GM06990 (cell line): ENCODE results near the gene EIF5A.

Experiments used
- DNase-seq: peaks from one replicate; pipeline ENCODE4 v3.0.0-alpha.2; 2011; ENCODE audit not compliant: insufficient read length; ENCODE audit errors: extremely low read depth
- H3K27me3 ChIP-seq: replicated peaks from 2 replicates; pipeline ENCODE4 v1.6.0; 2011; ENCODE audit warnings: low read length; ENCODE audit not compliant: control insufficient read depth, insufficient read depth
- H3K36me3 ChIP-seq: 2 replicates; pipeline ENCODE4 v1.5.1; 2011; ENCODE audit warnings: low read length; ENCODE audit not compliant: control insufficient read depth, insufficient read depth
- H3K4me3 ChIP-seq: replicated peaks from 2 replicates; pipeline ENCODE4 v1.5.1; 2011; ENCODE audit warnings: low read depth, mild to moderate bottlenecking, control low read depth, low read length
- CTCF ChIP-seq: IDR thresholded peaks from 2 replicates; pipeline ENCODE4 v1.5.1; 2011; ENCODE audit warnings: low read length, control low read depth, mild to moderate bottlenecking, inconsistent platforms; ENCODE audit not compliant: insufficient read depth, poor library complexity, severe bottlenecking

The EIF5A gene

DNA sequence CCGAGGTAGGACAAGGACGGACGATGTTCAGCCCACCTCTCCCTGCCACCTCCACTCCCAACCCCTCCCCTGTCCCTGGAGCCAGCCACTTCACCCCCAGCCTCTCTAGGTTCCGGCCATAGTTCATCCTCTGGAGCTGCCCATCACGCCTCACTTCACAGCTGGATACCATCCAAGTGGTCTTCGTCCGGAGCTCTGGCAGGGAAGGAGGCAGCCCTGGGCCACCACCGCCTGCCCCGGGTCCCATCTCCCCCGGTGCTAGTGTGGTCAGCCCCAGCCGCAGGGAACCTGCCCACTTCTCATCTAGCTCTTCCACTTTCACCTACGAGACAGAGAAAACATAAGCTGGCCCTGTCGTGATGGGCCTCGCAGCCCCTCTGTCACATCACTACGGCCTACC is 14.0 kb downstream of the EIF5A start:
- no peak for TF ChIP-seq CTCF
- no peaks in the 10 kb centered on the region for H3K27me3 ChIP-seq
- peaks cover 57% of the 10 kb centered on the region for H3K36me3 ChIP-seq
- no peak overlapping the region for H3K4me3 ChIP-seq
- DNase-seq = no peak

DNA sequence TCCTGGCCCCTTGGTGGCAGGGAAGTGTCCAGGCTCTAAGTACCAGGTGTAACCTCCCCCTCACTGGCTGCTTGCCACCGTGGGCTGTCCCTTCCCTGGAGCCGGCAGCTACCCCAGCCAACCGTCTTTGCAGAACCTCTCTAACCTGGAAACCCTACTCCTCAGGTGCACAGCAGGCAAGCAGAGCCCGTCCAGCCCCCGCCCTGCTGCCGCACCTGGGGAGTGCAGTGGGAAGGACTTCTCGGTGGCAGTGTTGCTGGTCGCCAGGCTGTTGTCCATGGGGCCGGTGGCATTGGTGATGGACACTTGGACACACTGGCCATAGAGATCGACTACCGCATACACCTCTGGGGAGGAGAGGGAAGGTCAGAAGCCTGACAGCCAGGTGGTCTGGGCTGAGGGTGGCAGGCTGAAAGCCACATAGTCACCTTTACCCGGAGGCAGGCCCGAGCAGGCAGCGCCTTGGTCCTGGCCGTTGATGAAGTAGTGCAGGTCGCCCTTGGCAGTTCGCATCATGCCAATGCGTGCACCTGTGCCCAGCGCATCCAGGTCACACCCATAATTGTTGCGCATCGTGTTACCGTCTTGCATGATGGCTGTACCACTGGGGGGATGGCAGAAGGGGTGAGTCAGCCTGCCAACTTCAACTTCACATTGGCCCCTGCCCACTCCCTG is 15.2 kb downstream of the EIF5A start:
- no peak overlapping the region for H3K4me3 ChIP-seq
- no peak for TF ChIP-seq CTCF
- peaks cover 56% of the 10 kb centered on the region for H3K36me3 ChIP-seq
- H3K27me3 ChIP-seq = no peaks in the 10 kb centered on the region
- DNase-seq = no peak

- H3K36me3 ChIP-seq = peaks cover 48% of the 10 kb centered on the region
- TF ChIP-seq CTCF = peak; percentile 99
- no peak overlapping the region for H3K4me3 ChIP-seq
- H3K27me3 ChIP-seq = no peaks in the 10 kb centered on the region
- DNase-seq = peak; percentile 70
These were observed 16.5 kb downstream of the EIF5A start for GRCh38 chr17:7323731-7324437.

DNA sequence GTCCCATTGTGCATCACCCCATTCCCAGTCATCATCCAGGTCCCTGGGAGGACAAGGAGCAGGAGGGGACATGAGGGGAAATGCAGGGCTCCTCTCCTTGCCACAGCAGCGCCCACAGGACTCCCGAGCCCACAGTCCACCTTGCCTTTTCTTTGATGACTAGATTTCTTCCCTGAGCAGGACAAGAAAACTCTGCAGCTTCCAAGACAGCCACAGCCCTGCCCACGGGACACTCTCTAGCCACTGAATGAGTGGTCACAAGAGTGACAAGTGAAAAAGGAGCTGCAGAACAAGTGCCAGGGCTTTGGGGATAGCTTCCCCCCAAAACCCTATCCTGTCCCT is 17.0 kb downstream of the EIF5A start:
- Histone ChIP-seq H3K4me3 (no peak overlapping the region), H3K36me3 (peaks cover 45% of the 10 kb centered on the region), H3K27me3 (no peaks in the 10 kb centered on the region)
- no peak for DNase-seq
- no peak for TF ChIP-seq CTCF

GRCh38 chr17:7325031-7325528 is 17.7 kb downstream of the EIF5A start:
- Histone ChIP-seq H3K4me3 (no peak overlapping the region), H3K36me3 (peaks cover 45% of the 10 kb centered on the region), H3K27me3 (no peaks in the 10 kb centered on the region)
- no peak for DNase-seq
- TF ChIP-seq CTCF = no peak
